ENCODE results near the gene RPS2. TPM values are rescaled to one million over a fixed set of nuclear protein-coding genes. Genes with fewer than 3 reads are reported as not detected.
"Not testable (repeated sequence)": the region's sequence is repeated elsewhere in the genome, so short reads cannot be mapped to it uniquely, and the experiment has no call there.

RPS2 gene
- total and polyA plus RNA-seq, 8 donors: 1,316 to 3,219 (median 1,806) TPM

- WGBS, 2 donors: 43 to 45% methylated on average over 20 of the region's 20 CpGs
- intact Hi-C loops (cut with DNase I): no loop called here
- ATAC-seq: no peak
- Histone ChIP-seq H3K27me3 (no peaks in the 10 kb centered on the region), H3K27ac (no peak overlapping the region), H3K36me3 (peaks cover 0 to 20% (median 10%) of the 10 kb centered on the region in 3 donors), H3K4me3 (peak overlapping the region in 3 of 4 donors; percentile 32 to 84 (median 72)), H3K4me1 (peaks cover 0 to 23% (median 20%) of the 10 kb centered on the region in 3 donors), H3K9me3 (no peaks in the 10 kb centered on the region)
- TF ChIP-seq CTCF (IDR thresholded peaks at IDR 0.05): no peak
- no peak for FAIRE-seq
- peak in 2 of 6 donors; percentile 24 to 55 for DNase-seq
These were observed 3.7 kb downstream of the RPS2 start for GRCh38 chr16:1960665-1961630.

- DNase-seq (peak; percentile 89 to 99 (median 96)), FAIRE-seq (no peak), ATAC-seq (peak; percentile 86 to 93 (median 90))
- H3K4me3 ChIP-seq: peak within 1 kb of the TSS; percentile 32 to 91 (median 78)
- TF ChIP-seq CTCF (IDR thresholded peaks at IDR 0.05): peak; percentile 25 to 56 (median 51)
- H3K36me3 ChIP-seq: peaks cover 0 to 20% (median 10%) of the 10 kb centered on the region in 3 donors
- H3K9me3 ChIP-seq: no peaks in the 10 kb centered on the region
- no peaks in the 10 kb centered on the region for H3K27me3 ChIP-seq
- intact Hi-C loops (cut with DNase I): no loop called here
- H3K4me1 ChIP-seq: peaks cover 0 to 21% (median 17%) of the 10 kb centered on the region in 3 donors
- WGBS, 2 donors: 0 to 1% methylated on average over 73 to 79 of the region's 79 CpGs
- peak within 1 kb of the TSS; percentile 35 to 79 (median 66) for H3K27ac ChIP-seq
These were observed 5.2 kb downstream of the RPS2 start, which contains the start of gene NDUFB10 for GRCh38 chr16:1959269-1960039. TSS of gene NDUFB10 (plus strand) at chr16:1959538. CDS start at chr16:1959625, 87 bp downstream.

GRCh38 chr16:1958715-1959268, 5.8 kb downstream of the RPS2 start:
- intact Hi-C loops (cut with DNase I): no loop called here
- no peak for FAIRE-seq

GRCh38 chr16:1958143-1958491, 6.5 kb downstream of the RPS2 start:
- DNase-seq: peak in 3 of 6 donors; percentile 55 to 76 (median 64)
- H3K9me3 ChIP-seq; H3K27ac ChIP-seq; FAIRE-seq; H3K4me3 ChIP-seq; intact Hi-C loops (cut with DNase I); H3K27me3 ChIP-seq; ATAC-seq: not testable (repeated sequence)
- H3K36me3 ChIP-seq: peaks cover 0 to 20% (median 10%) of the 10 kb centered on the region in 3 donors
- H3K4me1 ChIP-seq: peaks cover 0 to 20% (median 12%) of the 10 kb centered on the region in 3 donors
- WGBS, 2 donors: 62 to 72% methylated on average over 23 to 30 of the region's 30 CpGs

More at GRCh38 chr16:1958715-1959268, 5.8 kb downstream of the RPS2 start:
- Histone ChIP-seq H3K4me1 (peaks cover 0 to 26% (median 17%) of the 10 kb centered on the region in 3 donors), H3K27ac (peak overlapping the region in 1 of 4 donors; percentile 79), H3K27me3 (no peaks in the 10 kb centered on the region), H3K36me3 (peaks cover 0 to 20% (median 10%) of the 10 kb centered on the region in 3 donors), H3K4me3 (peak overlapping the region in 2 of 4 donors; percentile 72 to 84), H3K9me3 (no peaks in the 10 kb centered on the region)
- peak in 1 of 4 donors; percentile 0 for ATAC-seq
- 23 to 25% methylated on average over 14 of the region's 14 CpGs for WGBS, 2 donors
- DNase-seq: peak in 5 of 6 donors; percentile 28 to 82 (median 67)
- TF ChIP-seq CTCF (IDR thresholded peaks at IDR 0.05): no peak

- H3K27ac ChIP-seq; ATAC-seq; FAIRE-seq; H3K27me3 ChIP-seq; H3K9me3 ChIP-seq; intact Hi-C loops (cut with DNase I); H3K4me3 ChIP-seq; DNase-seq: not testable (repeated sequence)
- Histone ChIP-seq H3K36me3 (peaks cover 0 to 15% (median 10%) of the 10 kb centered on the region in 3 donors), H3K4me1 (peaks cover 0 to 17% (median 8%) of the 10 kb centered on the region in 3 donors)
- 83 to 86% methylated on average over 21 of the region's 22 CpGs for WGBS, 2 donors
These were observed 7.0 kb downstream of the RPS2 start for GRCh38 chr16:1957434-1958142.
